MCF 10A (cell line): ENCODE results near the gene KLHL35. TPM values are rescaled to one million over a fixed set of nuclear protein-coding genes. Genes with fewer than 3 reads are reported as not detected.
"Not testable (repeated sequence)": the region's sequence is repeated elsewhere in the genome, so short reads cannot be mapped to it uniquely, and the experiment has no call there.

Source experiments
- BruUV-seq: library from RNA; stranded (reverse); fragments of 400-500 nt; replicated peaks from 2 replicates; lab custom pipeline; 2021; lab: Mats Ljungman, UMichigan
- CTCF ChIA-PET: fragments of 300-600 bp; sonication (Branson Sonifier 250); formaldehyde crosslinking; extraction: SDS; loops from one replicate; lab custom pipeline; 2021; ENCODE audit warnings: antibody characterized with exemption, inconsistent platforms; lab: Yijun Ruan, JAX
- POLR2A ChIA-PET: fragments of 300-600, 350-650 bp; sonication (Branson Sonifier 250); formaldehyde crosslinking; extraction: SDS; loops from one replicate; lab custom pipeline; 2020; ENCODE audit warnings: antibody characterized with exemption, inconsistent platforms; lab: Yijun Ruan, JAX
- DNase-seq: peaks from one replicate; pipeline ENCODE4 v3.0.0-alpha.2; 2018; ENCODE audit not compliant: unreplicated experiment
- H3K27ac Mint-ChIP-seq: one replicate; pipeline ENCODE4 v1.8.0; 2022; ENCODE audit warnings: mild to moderate bottlenecking, low read depth, mixed read lengths; ENCODE audit not compliant: unreplicated experiment
- H3K27me3 Mint-ChIP-seq: one replicate; pipeline ENCODE4 v1.8.0; 2022; ENCODE audit warnings: mixed read lengths; ENCODE audit not compliant: insufficient read depth, unreplicated experiment
- H3K36me3 Mint-ChIP-seq: one replicate; pipeline ENCODE4 v1.8.0; 2022; ENCODE audit warnings: mild to moderate bottlenecking, moderate library complexity, mixed read lengths; ENCODE audit not compliant: insufficient read depth, unreplicated experiment
- H3K4me1 Mint-ChIP-seq: one replicate; pipeline ENCODE4 v1.8.0; 2022; ENCODE audit warnings: mixed read lengths; ENCODE audit not compliant: insufficient read depth, unreplicated experiment
- H3K4me3 Mint-ChIP-seq: one replicate; pipeline ENCODE4 v1.8.0; 2022; ENCODE audit warnings: mild to moderate bottlenecking, moderate library complexity, mixed read lengths; ENCODE audit not compliant: unreplicated experiment
- H3K9me3 Mint-ChIP-seq: one replicate; pipeline ENCODE4 v1.8.0; 2022; ENCODE audit warnings: mixed read lengths; ENCODE audit not compliant: unreplicated experiment
- intact Hi-C: fragments of 100-400 bp; cut with micrococcal nuclease; formaldehyde crosslinking; loops from 2 replicates; pipeline ENCODE4 v1.14.1; 2022
- total RNA-seq: library from RNA; stranded (reverse); gene quantifications from 2 replicates; pipeline ENCODE4 v1.2.3, GENCODE V29; 2022
- TF ChIP-seq, protein P1 (sequence below): fragments of 200-600 bp; IDR thresholded peaks from one replicate; pipeline ENCODE4 v1.8.0; 2022; ENCODE audit warnings: antibody characterized with exemption, mild to moderate bottlenecking; ENCODE audit not compliant: unreplicated experiment

The KLHL35 gene
- total RNA-seq, 1 experiment from 2014 or later, result not detected

DNA sequence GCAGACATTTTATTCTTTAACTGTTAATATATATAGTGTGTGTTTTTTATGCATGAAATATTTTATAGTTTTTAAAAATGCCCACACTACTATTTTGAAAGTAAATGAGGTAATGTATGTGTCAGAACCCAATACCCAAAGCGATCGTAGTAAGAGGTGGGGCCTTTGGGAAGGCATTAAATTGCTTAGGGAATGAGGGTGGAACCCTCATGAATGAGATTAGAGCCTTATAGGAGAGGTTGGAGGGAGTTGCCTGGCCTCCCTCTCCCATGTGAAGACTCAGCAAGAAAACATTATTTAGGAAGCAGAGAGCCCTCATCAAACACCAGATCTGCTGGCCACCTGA is 11.1 kb downstream of the KLHL35 start:
- DNase-seq, result no peak
- TF ChIP-seq, protein P1, sequence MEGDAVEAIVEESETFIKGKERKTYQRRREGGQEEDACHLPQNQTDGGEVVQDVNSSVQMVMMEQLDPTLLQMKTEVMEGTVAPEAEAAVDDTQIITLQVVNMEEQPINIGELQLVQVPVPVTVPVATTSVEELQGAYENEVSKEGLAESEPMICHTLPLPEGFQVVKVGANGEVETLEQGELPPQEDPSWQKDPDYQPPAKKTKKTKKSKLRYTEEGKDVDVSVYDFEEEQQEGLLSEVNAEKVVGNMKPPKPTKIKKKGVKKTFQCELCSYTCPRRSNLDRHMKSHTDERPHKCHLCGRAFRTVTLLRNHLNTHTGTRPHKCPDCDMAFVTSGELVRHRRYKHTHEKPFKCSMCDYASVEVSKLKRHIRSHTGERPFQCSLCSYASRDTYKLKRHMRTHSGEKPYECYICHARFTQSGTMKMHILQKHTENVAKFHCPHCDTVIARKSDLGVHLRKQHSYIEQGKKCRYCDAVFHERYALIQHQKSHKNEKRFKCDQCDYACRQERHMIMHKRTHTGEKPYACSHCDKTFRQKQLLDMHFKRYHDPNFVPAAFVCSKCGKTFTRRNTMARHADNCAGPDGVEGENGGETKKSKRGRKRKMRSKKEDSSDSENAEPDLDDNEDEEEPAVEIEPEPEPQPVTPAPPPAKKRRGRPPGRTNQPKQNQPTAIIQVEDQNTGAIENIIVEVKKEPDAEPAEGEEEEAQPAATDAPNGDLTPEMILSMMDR, result no peak
- no TSS peak for BruUV-seq
- peaks cover 19% of the 10 kb centered on the region for H3K36me3 Mint-ChIP-seq
- CTCF ChIA-PET, result interaction anchor here (0.7 kb wide), 1 partner anchor 153 kb away, joined by 3 read pairs; no protein-coding TSS in a partner anchor
- intact Hi-C loops, result no loop called here
- H3K27me3 Mint-ChIP-seq, result no peaks in the 10 kb centered on the region
- H3K9me3 Mint-ChIP-seq, result no peaks in the 10 kb centered on the region
- POLR2A ChIA-PET, result no interaction called here
- peaks cover 6% of the 10 kb centered on the region for H3K4me1 Mint-ChIP-seq
- H3K4me3 Mint-ChIP-seq, result no peak overlapping the region
- peak overlapping the region; percentile 42 for H3K27ac Mint-ChIP-seq

DNA sequence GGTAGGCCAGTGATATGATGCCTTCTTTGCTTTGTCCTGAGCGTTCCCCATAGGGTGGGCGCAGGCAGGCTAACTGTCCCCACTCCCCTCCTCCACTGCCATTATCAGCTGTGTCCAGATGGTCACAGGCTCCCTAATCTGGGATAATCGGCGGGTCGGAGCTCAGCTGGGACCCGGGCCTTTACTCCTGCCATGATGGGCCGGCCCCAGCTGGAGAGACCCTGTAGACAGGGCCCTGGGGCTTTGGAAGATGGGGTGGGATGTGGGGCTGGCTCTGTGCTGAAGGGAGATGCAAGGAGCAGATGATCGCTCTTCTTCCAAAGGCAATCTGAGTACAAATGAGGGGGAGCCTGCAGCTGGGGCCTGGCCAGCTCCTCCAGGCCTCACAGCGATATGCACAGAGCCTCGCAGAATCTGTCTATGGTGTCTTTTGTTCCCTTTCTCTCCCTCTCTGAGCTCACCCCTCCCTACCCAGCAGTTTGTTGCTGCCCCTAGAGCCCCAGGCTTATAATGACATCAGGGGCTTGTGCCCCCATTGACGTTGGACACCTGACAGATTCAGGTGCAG is 11.9 kb downstream of the KLHL35 start:
- Mint-ChIP-seq H3K27ac (no peak overlapping the region), H3K36me3 (peaks cover 19% of the 10 kb centered on the region), H3K4me3 (no peak overlapping the region), H3K9me3 (no peaks in the 10 kb centered on the region), H3K27me3 (no peaks in the 10 kb centered on the region), H3K4me1 (peaks cover 6% of the 10 kb centered on the region)
- POLR2A ChIA-PET, result no interaction called here
- no peak for DNase-seq
- BruUV-seq, result no TSS peak
- CTCF ChIA-PET, result interaction anchor here (1.5 kb wide), 1 partner anchor 13 kb away, joined by 7 read pairs; no protein-coding TSS in a partner anchor
- TF ChIP-seq, protein P1, result no peak
- intact Hi-C loops, result no loop called here

DNA sequence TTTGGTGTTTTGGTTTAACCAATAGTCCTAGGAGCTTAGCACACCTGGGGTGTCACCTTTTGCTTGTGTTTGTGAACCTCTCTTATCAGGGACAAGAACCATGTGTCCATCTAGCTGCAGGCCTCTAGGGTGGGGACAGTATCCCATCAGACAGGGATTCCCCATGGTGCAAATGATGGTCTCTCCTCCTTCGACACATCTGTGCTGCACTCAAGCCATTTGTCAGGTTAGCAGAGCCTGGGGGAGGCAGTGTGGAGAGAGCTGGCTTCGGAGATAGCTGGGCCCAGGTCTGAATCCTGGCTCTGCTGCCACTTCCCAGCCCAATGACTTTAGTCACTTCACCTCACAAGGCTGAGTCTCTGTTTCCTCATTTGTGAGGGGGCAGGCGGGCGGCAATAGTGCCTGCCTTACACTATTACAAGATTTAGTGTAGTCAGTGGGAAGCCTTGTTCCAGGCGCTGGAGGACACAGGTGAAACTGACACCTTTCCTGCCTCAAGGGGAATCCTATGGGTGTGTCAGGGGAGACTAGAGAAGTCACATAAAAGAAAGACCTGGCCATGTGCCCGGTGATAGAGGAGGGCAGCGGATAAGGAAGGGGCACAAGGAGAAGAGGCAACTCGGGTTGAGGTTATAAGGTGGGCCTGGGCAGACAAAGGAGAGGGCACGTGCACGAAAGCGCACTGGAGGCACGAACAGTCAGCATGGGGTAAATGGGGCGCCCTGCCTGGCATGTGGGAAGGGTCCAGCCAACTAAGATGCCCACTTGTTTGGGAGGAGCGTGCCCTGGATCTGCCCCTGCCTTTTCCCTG is 12.6 kb downstream of the KLHL35 start:
- intact Hi-C loops, result no loop called here
- H3K4me3 Mint-ChIP-seq, result no peak overlapping the region
- TF ChIP-seq, protein P1, result no peak
- CTCF ChIA-PET, result interaction anchor here (0.6 to 1.5 kb wide), 2 partner anchors 13 to 32 kb away, joined by 3 to 7 read pairs; no protein-coding TSS in a partner anchor
- H3K27ac Mint-ChIP-seq, result no peak overlapping the region
- POLR2A ChIA-PET, result interaction anchor here (2.3 kb wide), 1 partner anchor 20 kb away, joined by 12 read pairs; no protein-coding TSS in a partner anchor
- no peak for DNase-seq
- H3K4me1 Mint-ChIP-seq, result peaks cover 6% of the 10 kb centered on the region
- no peaks in the 10 kb centered on the region for H3K9me3 Mint-ChIP-seq
- no peaks in the 10 kb centered on the region for H3K27me3 Mint-ChIP-seq
- no TSS peak for BruUV-seq
- peaks cover 24% of the 10 kb centered on the region for H3K36me3 Mint-ChIP-seq

DNA sequence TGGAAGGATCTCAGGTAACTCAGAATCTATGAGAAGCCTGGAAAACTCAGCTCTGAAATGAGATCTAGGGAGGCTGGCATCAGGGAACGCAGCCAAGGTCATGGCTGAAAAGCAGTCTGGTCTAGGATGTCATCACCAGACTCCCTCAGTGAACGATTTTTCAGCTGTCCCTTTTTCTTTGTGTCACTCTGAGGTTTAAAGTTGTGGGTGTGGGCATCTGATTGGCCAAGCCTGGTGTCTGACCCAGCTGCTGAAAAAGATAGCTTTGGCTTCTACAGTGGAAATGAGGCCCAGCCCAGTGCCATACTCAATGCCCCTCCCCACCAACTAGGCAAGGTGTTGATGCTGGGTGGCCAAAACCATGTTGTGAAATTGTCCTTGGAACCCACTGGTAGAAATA is 19.1 kb downstream of the KLHL35 start:
- DNase-seq, result no peak
- Mint-ChIP-seq H3K27ac (no peak overlapping the region), H3K27me3 (no peaks in the 10 kb centered on the region), H3K36me3 (peaks cover 60% of the 10 kb centered on the region), H3K4me3 (no peak overlapping the region), H3K4me1 (peaks cover 4% of the 10 kb centered on the region), H3K9me3 (no peaks in the 10 kb centered on the region)
- ChIA-PET POLR2A (interaction anchor here (0.5 to 2.4 kb wide), 4 partner anchors 14 to 145 kb away, joined by 3 to 12 read pairs (median 4); partner anchors contain the start of genes GDPD5 and RPS3), CTCF (interaction anchor here (0.6 to 2.4 kb wide), 5 partner anchors 14 to 687 kb away, joined by 3 to 9 read pairs (median 7); partner anchors contain the start of gene RPS3)
- TF ChIP-seq, protein P1, result no peak
- intact Hi-C loops, result no loop called here
- BruUV-seq, result no TSS peak

DNA sequence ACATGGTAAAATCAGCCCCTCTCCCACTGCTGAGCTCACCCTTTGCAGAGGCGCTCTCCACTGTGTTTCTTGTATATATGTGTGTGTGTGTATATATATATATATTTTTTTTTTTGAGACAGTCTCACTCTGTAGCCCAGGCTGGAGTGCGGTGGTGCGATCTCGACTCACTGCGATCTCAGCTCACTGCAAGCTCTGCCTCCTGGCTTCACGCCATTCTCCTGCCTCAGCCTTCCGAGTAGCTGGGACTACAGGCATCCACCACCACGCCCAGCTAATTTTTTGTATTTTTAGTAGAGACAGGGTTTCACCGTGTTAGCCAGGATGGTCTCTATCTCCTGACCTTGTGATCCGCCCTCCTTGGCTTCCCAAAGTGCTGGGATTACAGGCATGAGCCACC is 19.9 kb downstream of the KLHL35 start:
- intact Hi-C loops, DNase-seq, H3K9me3 Mint-ChIP-seq, H3K4me3 Mint-ChIP-seq, H3K27ac Mint-ChIP-seq, H3K4me1 Mint-ChIP-seq, H3K27me3 Mint-ChIP-seq, BruUV-seq: not testable (repeated sequence)
- peaks cover 67% of the 10 kb centered on the region for H3K36me3 Mint-ChIP-seq
- ChIA-PET POLR2A (interaction anchor here (1.0 to 2.4 kb wide), 2 partner anchors 13 to 112 kb away, joined by 3 to 12 read pairs; partner anchors contain the start of genes GDPD5 and RPS3), CTCF (interaction anchor here (0.6 to 1.5 kb wide), 2 partner anchors 25 to 28 kb away, joined by 3 to 7 read pairs; no protein-coding TSS in a partner anchor)

DNA sequence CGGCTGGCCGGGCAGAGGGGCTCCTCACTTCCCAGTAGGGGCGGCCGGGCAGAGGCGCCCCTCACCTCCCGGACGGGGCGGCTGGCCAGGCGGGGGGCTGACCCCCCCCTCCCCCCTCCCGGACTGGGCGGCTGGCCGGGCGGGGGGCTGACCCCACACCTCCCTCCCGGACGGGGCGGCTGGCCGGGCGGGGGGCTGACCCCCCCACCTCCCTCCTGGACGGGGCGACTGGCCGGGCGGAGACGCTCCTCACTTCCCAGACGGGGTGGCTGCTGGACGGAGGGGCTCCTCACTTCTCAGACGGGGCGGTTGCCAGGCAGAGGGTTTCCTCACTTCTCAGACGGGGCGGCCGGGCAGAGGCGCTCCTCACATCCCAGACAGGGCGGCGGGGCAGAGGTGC is 23.0 kb downstream of the KLHL35 start:
- CTCF ChIA-PET, DNase-seq, H3K27ac Mint-ChIP-seq, POLR2A ChIA-PET, H3K27me3 Mint-ChIP-seq, intact Hi-C loops, BruUV-seq, H3K9me3 Mint-ChIP-seq, H3K4me3 Mint-ChIP-seq: not testable (repeated sequence)
- peaks cover 83% of the 10 kb centered on the region for H3K36me3 Mint-ChIP-seq
- H3K4me1 Mint-ChIP-seq, result peaks cover 11% of the 10 kb centered on the region
